Epithelial cell of proximal tubule (primary cell): ENCODE results near the gene POC5. TPM values are rescaled to one million over a fixed set of nuclear protein-coding genes. Genes with fewer than 3 reads are reported as not detected.
A peak's percentile ranks its signal among the peaks of the same experiment; 100 is the strongest.

Experiments
- DNase-seq: peaks from one replicate; pipeline ENCODE4 v3.0.0-alpha.2; 2011; ENCODE audit warnings: low read depth
- H3K4me3 ChIP-seq: 2 replicates; pipeline ENCODE4 v1.5.1; 2011; ENCODE audit warnings: low read depth, mild to moderate bottlenecking, low read length
- CTCF ChIP-seq: conservative IDR thresholded peaks from 2 replicates; pipeline ENCODE4 v1.5.1; 2012; ENCODE audit warnings: low read depth, mild to moderate bottlenecking, low read length
- total RNA-seq: library from RNA; depleted of rRNA; stranded (reverse); fragments of >200 nt; gene quantifications from 2 replicates; pipeline ENCODE4 v1.2.3, GENCODE V29; 2015

The POC5 gene
- total RNA-seq, 1 donor from 2014 or later, result 13.7 TPM

DNA sequence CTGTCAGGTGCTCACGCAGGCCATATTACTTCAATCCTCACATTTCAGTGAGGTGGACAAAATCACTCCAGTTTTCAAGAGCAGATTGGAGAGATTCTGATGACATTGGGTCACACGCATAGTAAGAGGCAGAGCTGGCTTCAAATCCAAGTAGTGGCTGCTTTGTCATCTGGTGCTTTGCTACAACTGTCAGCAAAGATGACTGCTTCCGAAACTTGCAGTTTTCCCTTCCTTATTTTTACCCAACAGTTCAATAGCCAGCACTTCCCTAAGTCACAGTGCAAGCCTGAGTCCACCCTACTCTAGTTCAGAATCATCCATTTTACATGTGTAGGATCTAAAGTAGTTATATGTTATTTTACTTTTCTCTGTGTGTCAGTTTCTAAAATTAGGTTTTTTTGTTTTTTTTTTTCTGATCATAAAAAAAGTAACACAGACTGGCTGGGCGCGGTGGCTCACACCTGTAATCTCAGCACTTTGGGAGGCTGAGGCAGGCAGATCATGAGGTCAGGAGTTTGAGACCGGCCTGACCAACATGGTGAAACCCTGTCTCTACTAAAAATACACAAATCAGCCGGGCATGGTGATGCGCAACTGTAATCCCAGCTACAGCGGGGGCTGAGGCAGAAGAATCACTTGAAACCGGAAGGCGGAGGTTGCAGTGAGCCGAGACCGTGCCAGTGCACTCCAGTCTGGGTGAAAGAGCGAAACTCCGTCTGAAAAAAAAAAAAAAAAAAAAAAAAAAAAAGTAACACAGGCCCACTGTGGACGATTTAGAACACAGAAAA lies 56.4 kb downstream of the POC5 start:
- no peak for TF ChIP-seq CTCF
- no peak for DNase-seq
- H3K4me3 ChIP-seq, result no peak overlapping the region

- no peak for TF ChIP-seq CTCF
- H3K4me3 ChIP-seq, result no peak overlapping the region
- DNase-seq, result no peak
These were observed 57.3 kb downstream of the POC5 start for GRCh38 chr5:75659791-75660450.

DNA sequence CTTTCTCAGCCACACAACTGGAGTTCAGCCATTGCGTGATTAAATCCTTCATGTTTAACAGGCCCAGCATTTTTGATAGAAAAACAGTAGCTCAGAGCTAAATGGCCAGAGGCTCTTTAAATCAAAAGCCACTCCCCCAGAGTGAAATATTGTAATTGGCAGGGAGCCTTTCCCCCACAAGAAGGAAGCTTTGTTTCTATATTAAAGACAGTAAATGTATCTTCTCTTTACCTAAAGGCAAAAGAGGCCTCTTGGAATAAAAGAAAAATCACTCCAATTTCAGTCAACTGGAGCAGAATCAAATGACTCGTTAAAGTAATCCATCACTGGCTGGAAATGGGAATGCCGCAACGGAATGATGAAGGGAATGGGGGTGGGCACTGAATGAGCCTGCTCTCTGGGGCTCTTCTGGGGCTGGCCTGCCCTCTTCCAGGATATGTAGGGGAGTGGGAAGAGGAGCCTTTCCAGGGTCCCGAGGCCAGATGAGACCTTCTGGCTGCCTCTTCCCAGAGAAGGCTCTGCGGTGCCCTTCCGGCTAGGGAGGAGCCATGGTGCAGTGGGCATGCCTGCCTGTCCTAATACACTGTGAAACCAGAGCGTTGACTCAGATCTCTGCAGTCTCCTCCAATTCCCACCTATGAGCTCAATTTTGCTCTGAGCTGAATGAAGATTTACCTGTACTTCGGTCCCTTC lies 60.8 kb downstream of the POC5 start:
- no peak for TF ChIP-seq CTCF
- H3K4me3 ChIP-seq, result peak overlapping the region; percentile 69
- no peak for DNase-seq

- no peak for TF ChIP-seq CTCF
- no peak for DNase-seq
- no peak overlapping the region for H3K4me3 ChIP-seq
These were observed 62.4 kb downstream of the POC5 start for GRCh38 chr5:75654693-75655295.

DNA sequence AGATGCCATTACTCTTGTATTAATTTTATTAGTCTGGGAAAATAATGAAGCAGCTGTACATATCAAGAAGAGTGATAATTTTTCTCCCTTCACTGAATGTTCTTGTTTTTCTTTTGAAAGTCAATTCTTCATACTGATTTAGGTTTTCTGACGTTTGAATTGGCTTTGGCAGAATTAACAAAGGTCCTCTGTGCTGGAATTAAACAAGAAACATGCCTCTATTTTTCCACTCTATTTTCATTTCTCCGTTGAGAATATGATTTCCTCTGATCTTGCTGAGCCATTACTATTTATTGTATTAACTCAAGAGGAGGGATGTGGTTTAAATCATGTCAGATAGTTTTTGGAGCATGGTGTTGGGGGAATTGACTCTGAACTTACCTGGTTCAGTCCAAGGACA lies 63.7 kb downstream of the POC5 start:
- TF ChIP-seq CTCF, result no peak

GRCh38 chr5:75651575-75652238 lies 65.5 kb downstream of the POC5 start:
- H3K4me3 ChIP-seq, result no peak overlapping the region
- DNase-seq, result no peak
- TF ChIP-seq CTCF, result no peak

More for the DNA sequence above, 63.7 kb downstream of the POC5 start:
- no peak for DNase-seq
- H3K4me3 ChIP-seq, result no peak overlapping the region
